ENCODE data around the gene URB2. TPM values are rescaled to one million over a fixed set of nuclear protein-coding genes. Genes with fewer than 3 reads are reported as not detected.

The URB2 gene
- 19.7 and 21.4 TPM in 2 replicates for total RNA-seq (2022)
- percentile 82 among the genes with signal in this experiment for Bru-seq, nascent RNA
- percentile 90 among the genes with signal in this experiment for BruChase-seq, experiment 1, labeled RNA remaining after a 2-hour chase
- percentile 73 among the genes with signal in this experiment for BruChase-seq, experiment 2, labeled RNA remaining after a 6-hour chase
- long read RNA-seq, full-length matches to known transcripts, result 14 of 32 reads
- long read RNA-seq, partial matches to known transcripts, result 5 of 32 reads
- long read RNA-seq, other reads (novel, unspliced or antisense), result 13 of 32 reads

DNA sequence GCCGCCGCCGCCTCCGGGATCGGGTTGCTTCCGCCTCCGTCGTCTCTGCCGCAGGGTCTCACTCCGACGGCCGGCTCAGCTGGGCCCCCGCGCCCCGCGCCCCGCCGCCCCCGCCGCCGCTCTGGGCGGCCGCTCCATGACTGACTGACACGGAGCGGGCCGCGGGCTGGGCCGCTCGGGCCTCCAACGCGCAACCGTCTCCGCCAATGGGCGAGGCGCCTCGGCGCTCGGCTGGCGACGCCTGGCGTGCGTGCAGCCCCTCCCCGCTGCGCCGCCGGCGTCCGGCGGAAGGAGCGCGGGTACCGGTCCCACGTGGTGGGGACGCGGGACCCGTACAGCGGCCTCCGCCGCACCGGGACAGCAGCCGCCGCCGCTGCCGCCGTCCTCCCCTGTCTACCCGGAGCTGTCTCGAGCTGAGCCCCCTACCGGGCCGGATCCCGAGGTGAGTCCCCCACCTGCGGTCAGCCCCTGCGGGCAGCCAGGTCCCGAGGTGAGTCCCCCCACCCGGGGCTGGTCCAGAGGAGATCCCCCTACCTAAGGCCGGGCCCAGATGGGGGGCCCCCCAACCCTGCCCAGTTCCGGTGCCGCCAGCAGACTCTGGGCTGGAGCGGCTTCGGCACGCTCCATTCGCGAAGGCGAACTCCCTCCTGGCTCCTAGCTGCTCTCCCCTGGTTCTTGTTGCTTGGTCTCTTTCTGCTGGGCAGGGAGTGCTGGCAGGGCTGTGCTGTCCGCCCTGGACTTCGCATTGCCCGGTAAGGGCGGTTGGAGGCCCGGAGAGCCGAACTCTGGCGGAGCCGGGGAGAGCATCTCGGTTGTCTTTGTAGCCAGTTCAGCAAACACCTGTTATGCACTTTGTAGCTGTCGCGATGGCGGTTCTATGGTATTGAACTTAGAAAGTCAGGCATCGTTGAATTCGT lies at the start of gene URB2, which contains the start of gene TAF5L:
TSS of gene URB2 (plus strand) at position 333 of the 917 bp plus-strand sequence. CDS start 1,387 bp downstream, outside the sequence.
TSS of gene TAF5L (minus strand) at position 208 of the 917 bp plus-strand sequence. CDS start 11,640 bp downstream, outside the sequence.
- POLR2A ChIA-PET, result interaction anchor here (1.1 to 1.3 kb wide), 2 partner anchors 67 kb away, joined by 5 to 6 read pairs; partner anchors contain the start of gene ABCB10
- intact Hi-C loops (cut with micrococcal nuclease; ENCODE audit: unreplicated experiment), result loop anchor here (1.0 kb wide), 1 partner anchor 67 kb away; no protein-coding TSS in a partner anchor
- Histone ChIP-seq H3K36me3 (ENCODE audit: control insufficient read depth, insufficient read depth, low read length) (no peaks in the 10 kb centered on the region; the same call in 1 of the 2 replicates), H3K9me3 (no peaks in the 10 kb centered on the region), H3K4me1 (peaks cover 5% of the 10 kb centered on the region; the same call in 1 of the 2 replicates), H3K27me3 (replicated peaks; ENCODE audit: control insufficient read depth, insufficient read depth, low read length) (no peaks in the 10 kb centered on the region), H3K4me3 (ENCODE audit: low read depth, low read length) (peak within 1 kb of the TSS; percentile 94)
- CTCF ChIA-PET, result interaction anchor here (2.4 kb wide), 1 partner anchor 67 kb away, joined by 12 read pairs; the partner anchor contains the start of gene ABCB10
- TF ChIP-seq CTCF (IDR thresholded peaks at IDR 0.05; ENCODE audit: insufficient read depth in 1 of 2, low read depth in 1 of 2, low read length in 1 of 2, severe bottlenecking in 1 of 2, unreplicated experiment in 1 of 2), result no peak
- H3K4me3 Mint-ChIP-seq (ENCODE audit: unreplicated experiment), result peak within 1 kb of the TSS; percentile 99
- no peaks in the 10 kb centered on the region for H3K9me3 Mint-ChIP-seq (ENCODE audit: unreplicated experiment)
- no peaks in the 10 kb centered on the region for H3K27me3 Mint-ChIP-seq (ENCODE audit: insufficient read depth, unreplicated experiment)
- no TSS peak for BruUV-seq (replicated peaks)
- H3K36me3 Mint-ChIP-seq (ENCODE audit: insufficient read depth, unreplicated experiment), result peaks cover 25% of the 10 kb centered on the region
- peaks cover 14% of the 10 kb centered on the region for H3K4me1 Mint-ChIP-seq (ENCODE audit: low read depth, unreplicated experiment)
- H3K27ac Mint-ChIP-seq (ENCODE audit: unreplicated experiment), result peak within 1 kb of the TSS; percentile 89
- peak; percentile 91 to 93 for DNase-seq

DNA sequence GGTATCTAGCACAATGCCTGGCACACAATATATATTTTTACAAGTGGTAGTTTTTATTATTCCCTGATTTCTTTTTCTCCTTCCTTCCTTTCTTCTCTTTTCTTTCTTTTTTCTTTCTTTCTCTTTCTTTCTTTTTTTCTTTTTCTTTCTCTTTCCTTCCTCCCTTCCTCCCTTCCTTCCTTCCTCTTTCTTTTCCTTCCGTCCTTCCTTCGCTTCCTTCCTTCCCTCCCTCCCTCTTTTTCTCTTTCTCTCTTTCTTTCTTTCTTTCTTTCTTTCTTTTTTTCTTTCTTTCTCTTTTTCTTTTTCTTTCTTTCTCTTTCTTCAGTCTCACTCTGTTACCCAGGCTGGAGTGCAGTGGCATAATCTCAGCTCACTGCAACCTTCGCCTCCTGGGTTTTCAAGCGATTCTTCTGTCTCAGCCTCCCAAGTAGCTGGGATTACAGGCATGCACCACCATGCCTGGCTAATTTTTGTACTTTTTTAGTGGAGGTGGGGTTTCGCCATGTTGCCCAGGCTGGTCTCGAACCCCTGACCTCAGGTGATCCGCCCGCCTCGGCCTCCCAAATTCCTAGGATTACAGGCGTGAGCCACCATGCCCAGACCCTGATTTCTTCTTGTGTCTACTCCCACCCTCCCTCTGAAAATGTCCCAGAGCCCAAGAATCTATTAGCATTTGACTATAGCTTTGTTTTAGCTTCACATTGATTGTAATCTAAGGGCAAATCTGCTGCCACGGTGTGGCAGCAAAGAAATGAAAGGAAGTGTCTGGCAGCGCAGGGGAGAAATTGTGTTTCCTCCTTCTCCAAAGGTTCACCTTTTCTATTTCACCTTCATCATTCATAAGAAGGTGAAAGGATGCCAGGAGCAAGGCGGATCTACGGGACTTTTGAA lies 47.6 kb upstream of the URB2 start:
- H3K9me3 ChIP-seq, result no peaks in the 10 kb centered on the region
- DNase-seq, result no peak
- no peaks in the 10 kb centered on the region for H3K36me3 ChIP-seq (ENCODE audit: control insufficient read depth, insufficient read depth, low read length)
- Mint-ChIP-seq H3K4me3 (ENCODE audit: unreplicated experiment) (no peak overlapping the region), H3K36me3 (ENCODE audit: insufficient read depth, unreplicated experiment) (no peaks in the 10 kb centered on the region), H3K27me3 (ENCODE audit: insufficient read depth, unreplicated experiment) (no peaks in the 10 kb centered on the region), H3K4me1 (ENCODE audit: low read depth, unreplicated experiment) (no peaks in the 10 kb centered on the region), H3K27ac (ENCODE audit: unreplicated experiment) (no peak overlapping the region), H3K9me3 (ENCODE audit: unreplicated experiment) (no peaks in the 10 kb centered on the region)
- H3K4me3 ChIP-seq (ENCODE audit: low read depth, low read length), result no peak overlapping the region
- no peaks in the 10 kb centered on the region for H3K27me3 ChIP-seq (replicated peaks; ENCODE audit: control insufficient read depth, insufficient read depth, low read length)
- CTCF ChIA-PET, result no interaction called here
- intact Hi-C loops (cut with micrococcal nuclease; ENCODE audit: unreplicated experiment), result no loop called here
- TF ChIP-seq CTCF (IDR thresholded peaks at IDR 0.05; ENCODE audit: insufficient read depth in 1 of 2, low read depth in 1 of 2, low read length in 1 of 2, severe bottlenecking in 1 of 2, unreplicated experiment in 1 of 2), result no peak
- no TSS peak for BruUV-seq (replicated peaks)
- peaks cover 7% of the 10 kb centered on the region; the same call in 1 of the 2 replicates for H3K4me1 ChIP-seq
- POLR2A ChIA-PET, result no interaction called here
